GM23338 (cell line): ENCODE results near the gene AK2.

Experiments used
- CREB1 ChIP-seq: fragments of 250-450 bp; sonication (Bioruptor Pico); IDR thresholded peaks from 2 replicates; pipeline ENCODE4 v1.5.0; 2020; ENCODE audit warnings: low read depth, mild to moderate bottlenecking, moderate library complexity
- CTCF ChIP-seq, 2 experiments: fragments of 200-600 bp in 1 of 2; sonication (generic) in 1 of 2; conservative IDR thresholded peaks; 2 replicates each; pipeline versions ENCODE4 v1.5.1 to v1.6.1; 2016 to 2017; ENCODE audit warnings: antibody characterized with exemption in 2 of 2, low read depth in 2 of 2, mild to moderate bottlenecking in 2 of 2, moderate library complexity in 1 of 2
- ETS1 ChIP-seq: IDR thresholded peaks from 2 replicates; pipeline ENCODE4 v1.6.1; 2016; ENCODE audit warnings: antibody characterized with exemption
- EZH2 ChIP-seq: fragments of 200-600 bp; sonication (generic); IDR thresholded peaks from one replicate; pipeline ENCODE4 v1.8.0; 2017; ENCODE audit warnings: antibody characterized with exemption, mild to moderate bottlenecking, low read depth; ENCODE audit not compliant: unreplicated experiment
- EZH2phosphoT487 ChIP-seq: fragments of 200-600 bp; sonication (generic); IDR thresholded peaks from one replicate; pipeline ENCODE4 v1.8.1; 2018; ENCODE audit warnings: antibody characterized with exemption; ENCODE audit not compliant: unreplicated experiment
- POLR2AphosphoS5 ChIP-seq: IDR thresholded peaks from 2 replicates; pipeline ENCODE4 v1.6.1; 2016; ENCODE audit warnings: antibody characterized with exemption, low read depth
- STAT1 ChIP-seq: IDR thresholded peaks from one replicate; pipeline ENCODE4 v1.6.1; 2016; ENCODE audit warnings: antibody characterized with exemption; ENCODE audit not compliant: unreplicated experiment
- ZNF114 ChIP-seq: fragments of 250-450 bp; sonication (Bioruptor Pico); IDR thresholded peaks from 2 replicates; pipeline ENCODE4 v1.5.0; 2020; ENCODE audit warnings: mild to moderate bottlenecking, moderate library complexity
- ZNF331 ChIP-seq: fragments of 250-450 bp; sonication (Bioruptor Pico); IDR thresholded peaks from 2 replicates; pipeline ENCODE4 v1.5.0; 2020; ENCODE audit warnings: low read depth, mild to moderate bottlenecking, moderate library complexity
- TF ChIP-seq, protein P1 (sequence below): IDR thresholded peaks from one replicate; pipeline ENCODE4 v1.6.1; 2018; ENCODE audit warnings: antibody characterized with exemption; ENCODE audit not compliant: unreplicated experiment

DNA sequence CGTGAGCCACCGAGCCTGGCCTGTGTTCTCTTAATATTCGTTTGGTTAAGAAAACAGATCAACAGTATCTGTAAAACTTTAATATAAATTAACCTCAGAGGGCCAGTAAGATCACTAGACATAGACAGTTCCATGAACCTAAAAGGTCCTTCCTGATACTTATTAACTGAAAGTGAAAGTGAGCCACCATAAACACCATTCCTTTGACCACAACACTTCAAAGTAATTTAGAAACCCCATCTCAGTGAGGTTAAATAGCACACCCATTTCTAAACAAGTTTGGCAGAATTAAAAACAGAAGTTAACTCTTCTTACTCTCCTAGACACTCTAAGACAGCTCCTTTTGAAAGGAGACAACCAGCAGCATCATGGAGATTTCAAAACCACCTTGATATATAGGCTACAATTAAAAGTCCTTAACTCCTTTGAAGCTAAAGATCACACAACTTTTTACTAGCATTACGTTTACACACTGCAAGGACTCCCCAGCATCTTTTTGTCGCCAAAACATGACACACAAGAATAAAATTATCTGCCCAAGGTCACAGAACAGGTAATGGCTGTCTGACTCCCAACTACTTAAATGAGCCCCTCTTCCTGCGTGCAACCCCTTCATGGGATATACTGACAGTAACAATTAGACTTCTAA is 74.3 kb downstream of the AK2 start:
- TF ChIP-seq EZH2 (no peak), STAT1 (no peak), CTCF (conservative IDR thresholded peaks at IDR 0.05; ENCODE audit: low read depth in 2 of 2) (no peak), POLR2AphosphoS5 (no peak), EZH2phosphoT487 (no peak), ZNF114 (CRISPR knock-in tag) (no peak), CREB1 (CRISPR knock-in tag) (no peak), ETS1 (no peak), ZNF331 (CRISPR knock-in tag) (no peak)
- TF ChIP-seq, protein P1, sequence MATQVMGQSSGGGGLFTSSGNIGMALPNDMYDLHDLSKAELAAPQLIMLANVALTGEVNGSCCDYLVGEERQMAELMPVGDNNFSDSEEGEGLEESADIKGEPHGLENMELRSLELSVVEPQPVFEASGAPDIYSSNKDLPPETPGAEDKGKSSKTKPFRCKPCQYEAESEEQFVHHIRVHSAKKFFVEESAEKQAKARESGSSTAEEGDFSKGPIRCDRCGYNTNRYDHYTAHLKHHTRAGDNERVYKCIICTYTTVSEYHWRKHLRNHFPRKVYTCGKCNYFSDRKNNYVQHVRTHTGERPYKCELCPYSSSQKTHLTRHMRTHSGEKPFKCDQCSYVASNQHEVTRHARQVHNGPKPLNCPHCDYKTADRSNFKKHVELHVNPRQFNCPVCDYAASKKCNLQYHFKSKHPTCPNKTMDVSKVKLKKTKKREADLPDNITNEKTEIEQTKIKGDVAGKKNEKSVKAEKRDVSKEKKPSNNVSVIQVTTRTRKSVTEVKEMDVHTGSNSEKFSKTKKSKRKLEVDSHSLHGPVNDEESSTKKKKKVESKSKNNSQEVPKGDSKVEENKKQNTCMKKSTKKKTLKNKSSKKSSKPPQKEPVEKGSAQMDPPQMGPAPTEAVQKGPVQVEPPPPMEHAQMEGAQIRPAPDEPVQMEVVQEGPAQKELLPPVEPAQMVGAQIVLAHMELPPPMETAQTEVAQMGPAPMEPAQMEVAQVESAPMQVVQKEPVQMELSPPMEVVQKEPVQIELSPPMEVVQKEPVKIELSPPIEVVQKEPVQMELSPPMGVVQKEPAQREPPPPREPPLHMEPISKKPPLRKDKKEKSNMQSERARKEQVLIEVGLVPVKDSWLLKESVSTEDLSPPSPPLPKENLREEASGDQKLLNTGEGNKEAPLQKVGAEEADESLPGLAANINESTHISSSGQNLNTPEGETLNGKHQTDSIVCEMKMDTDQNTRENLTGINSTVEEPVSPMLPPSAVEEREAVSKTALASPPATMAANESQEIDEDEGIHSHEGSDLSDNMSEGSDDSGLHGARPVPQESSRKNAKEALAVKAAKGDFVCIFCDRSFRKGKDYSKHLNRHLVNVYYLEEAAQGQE = no peak
